K562 (cell line): Measurements from ENCODE around the gene SNX15. TPM values are rescaled to one million over a fixed set of nuclear protein-coding genes. Genes with fewer than 3 reads are reported as not detected.

Experiments
- ATAC-seq: fragments of 200-7000 bp; cut with Tn5 transposase; 3 replicates; pipeline ENCODE4 v1.9.1; 2020; ENCODE audit warnings: moderate library complexity
- BruUV-seq: library from RNA; stranded (reverse); fragments of 400-500 nt; replicated peaks from 2 replicates; lab custom pipeline; 2021; lab: Mats Ljungman, UMichigan
- CTCF ChIA-PET: fragments of 300-600 bp; formaldehyde crosslinking; extraction: SDS; loops from one replicate; lab custom pipeline; 2021; ENCODE audit warnings: low intra/inter-chr PET ratio; lab: Yijun Ruan, JAX
- POLR2A ChIA-PET: fragments of 300-600, 350-650 bp; sonication (Branson Sonifier 250); formaldehyde crosslinking; extraction: SDS; loops from one replicate; lab custom pipeline; 2021; ENCODE audit warnings: antibody characterized with exemption, inconsistent platforms; lab: Yijun Ruan, JAX
- DNase-seq, 4 experiments: peaks; one replicate each; pipeline versions ENCODE4 v3.0.0 to v3.0.0-alpha.2; 2011 to 2018; ENCODE audit warnings: low spot score in 3 of 4, mixed read lengths in 3 of 4; ENCODE audit errors: extremely low read depth in 1 of 4
- FAIRE-seq: peaks from 2 replicates; lab custom pipeline; 2011; peaks lifted over from hg19 to GRCh38; lab: Jason Lieb, UNC
- H2AFZ ChIP-seq: 2 replicates; pipeline ENCODE4 v1.6.0; 2011; ENCODE audit warnings: low read depth, low read length, control low read depth, inconsistent platforms
- H3K27ac ChIP-seq: fragments of 200-600 bp; 3 replicates; pipeline ENCODE4 v1.8.0; 2011; ENCODE audit warnings: low read depth, mild to moderate bottlenecking, control low read depth, inconsistent platforms, low read length, moderate library complexity, mixed read lengths; ENCODE audit errors: extremely low read depth
- H3K27me3 ChIP-seq, 2 experiments: fragments of 300-600 bp in 1 of 2; 2 replicates in 1 of 2; 3 replicates in 1 of 2; pipeline versions ENCODE4 v1.6.0 to v1.8.0; 2011; ENCODE audit warnings: inconsistent platforms in 2 of 2, low read length in 2 of 2, mild to moderate bottlenecking in 1 of 2, mixed read lengths in 1 of 2, moderate library complexity in 1 of 2; ENCODE audit not compliant: control insufficient read depth in 2 of 2, insufficient read depth in 2 of 2
- H3K36me3 ChIP-seq: fragments of 300-600 bp; 3 replicates; pipeline ENCODE4 v1.8.0; 2011; ENCODE audit warnings: mild to moderate bottlenecking, low read length, inconsistent platforms; ENCODE audit not compliant: control insufficient read depth, insufficient read depth
- H3K4me1 ChIP-seq, 2 experiments: fragments of 200-600 bp in 1 of 2; replicated peaks in 1 of 2; 2 replicates in 1 of 2; 3 replicates in 1 of 2; pipeline versions ENCODE4 v1.5.1 to v1.8.0; 2011; ENCODE audit warnings: inconsistent platforms in 2 of 2, low read length in 2 of 2, mild to moderate bottlenecking in 1 of 2, mixed read lengths in 1 of 2, moderate library complexity in 1 of 2; ENCODE audit not compliant: control insufficient read depth in 2 of 2, insufficient read depth in 2 of 2
- H3K4me2 ChIP-seq: 2 replicates; pipeline ENCODE4 v1.6.1; 2011; ENCODE audit warnings: low read length, control low read depth, inconsistent platforms, mixed read lengths; ENCODE audit not compliant: insufficient read depth
- H3K4me3 ChIP-seq: fragments of 200-600 bp; sonication (generic), shearing (Covaris generic); 2 replicates; pipeline ENCODE4 v1.5.1; 2016; ENCODE audit warnings: control low read depth, inconsistent platforms
- H3K79me2 ChIP-seq: fragments of 200-600 bp; 3 replicates; pipeline ENCODE4 v1.8.0; 2011; ENCODE audit warnings: low read length, inconsistent platforms; ENCODE audit not compliant: control insufficient read depth, insufficient read depth
- H3K9ac ChIP-seq, 2 experiments: 2 replicates each; pipeline versions ENCODE4 v1.6.0 to v1.6.1; 2011; ENCODE audit warnings: low read depth in 2 of 2, low read length in 2 of 2, control low read depth in 1 of 2, inconsistent platforms in 1 of 2, mild to moderate bottlenecking in 1 of 2, mixed read lengths in 1 of 2; ENCODE audit not compliant: insufficient read depth in 1 of 2
- H3K9me1 ChIP-seq: one replicate; pipeline ENCODE4 v1.6.0; 2011; ENCODE audit warnings: inconsistent platforms, mild to moderate bottlenecking, low read length, moderate library complexity; ENCODE audit not compliant: control insufficient read depth, insufficient read depth
- H3K9me3 ChIP-seq: replicated peaks from 2 replicates; pipeline ENCODE4 v1.5.1; 2011; ENCODE audit warnings: low read depth, low read length, inconsistent platforms; ENCODE audit not compliant: control insufficient read depth, insufficient read depth
- H4K20me1 ChIP-seq: replicated peaks from 2 replicates; pipeline ENCODE4 v1.6.1; 2011; ENCODE audit warnings: low read length, inconsistent platforms, mixed read lengths; ENCODE audit not compliant: control insufficient read depth, insufficient read depth
- CBFA2T2 ChIP-seq: fragments of 450-650 bp; conservative IDR thresholded peaks from 2 replicates; pipeline ENCODE4 v1.6.1; 2017; ENCODE audit warnings: mild to moderate bottlenecking
- CTCFL ChIP-seq: IDR thresholded peaks from 2 replicates; pipeline ENCODE4 v1.6.1; 2011; ENCODE audit warnings: borderline replicate concordance, low read depth, mild to moderate bottlenecking, moderate library complexity, low read length; ENCODE audit not compliant: insufficient read depth, poor library complexity, severe bottlenecking
- FOSL1 ChIP-seq: fragments of 200-800 bp; sonication (Bioruptor generic); conservative IDR thresholded peaks from 2 replicates; pipeline ENCODE4 v1.6.1; 2016; ENCODE audit warnings: missing genetic modification characterization, missing compliant biosample characterization
- NR3C1 ChIP-seq: sonication (generic); formaldehyde crosslinking; IDR thresholded peaks from 2 replicates; pipeline ENCODE4 v1.8.1; 2022; ENCODE audit warnings: missing genetic modification reagents
- PHF21A ChIP-seq: fragments of 450-650 bp; IDR thresholded peaks from 2 replicates; pipeline ENCODE4 v1.6.1; 2017; ENCODE audit warnings: low read depth, borderline replicate concordance
- POLR2AphosphoS2 ChIP-seq: IDR thresholded peaks from 2 replicates; pipeline ENCODE4 v1.6.1; 2012; ENCODE audit warnings: low read length, improper control_type of control experiment
- SMARCB1 ChIP-seq: IDR thresholded peaks from 2 replicates; pipeline ENCODE4 v1.6.1; 2011; ENCODE audit warnings: improper control_type of control experiment, low read depth; ENCODE audit not compliant: insufficient read length
- SP2 ChIP-seq: IDR thresholded peaks from 2 replicates; pipeline ENCODE4 v1.6.1; 2011; ENCODE audit warnings: mild to moderate bottlenecking, low read depth, low read length, moderate library complexity; ENCODE audit not compliant: poor library complexity, severe bottlenecking; ENCODE audit errors: extremely low read depth
- STAT6 ChIP-seq: sonication (generic); formaldehyde crosslinking; IDR thresholded peaks from 2 replicates; pipeline ENCODE4 v1.8.1; 2023; ENCODE audit warnings: mild to moderate bottlenecking, missing genetic modification reagents
- TARDBP ChIP-seq: fragments of 450-650 bp; IDR thresholded peaks from 2 replicates; pipeline ENCODE4 v1.6.1; 2016
- ZEB2 ChIP-seq: fragments of 450-650 bp; IDR thresholded peaks from 2 replicates; pipeline ENCODE4 v1.6.1; 2016
- ZNF445 ChIP-seq: fragments of 250-450 bp; sonication (Bioruptor Pico); IDR thresholded peaks from 2 replicates; pipeline ENCODE4 v1.4.0; 2020; ENCODE audit warnings: low read depth, mild to moderate bottlenecking, moderate library complexity
- ZNF584 ChIP-seq: fragments of 200-800 bp; sonication (Bioruptor generic); IDR thresholded peaks from 2 replicates; pipeline ENCODE4 v1.6.1; 2016; ENCODE audit warnings: low read depth, mild to moderate bottlenecking, missing genetic modification characterization, missing compliant biosample characterization
- ZSCAN32 ChIP-seq: fragments of 450-650 bp; formaldehyde crosslinking; IDR thresholded peaks from 2 replicates; pipeline ENCODE4 v1.4.0; 2020; ENCODE audit warnings: mild to moderate bottlenecking, moderate library complexity
- WGBS: fragments of 100-300 bp; shearing (Covaris generic); methylation state at CpG from one replicate; pipeline ENCODE4 v1.1.6; 2016; ENCODE audit warnings: low coverage, mixed read lengths; ENCODE audit not compliant: insufficient coverage; ENCODE audit errors: missing lambda C conversion rate; 5-methylcytosine and 5-hydroxymethylcytosine counted together
- in situ Hi-C: fragments of 300-500 bp; cut with MboI; formaldehyde crosslinking; loops from 4 replicates; pipeline ENCODE4 v1.15.0; 2018; ENCODE audit warnings: inconsistent platforms, mixed read lengths
- intact Hi-C: fragments of 100-400 bp; cut with micrococcal nuclease; formaldehyde crosslinking; loops from 2 replicates; pipeline ENCODE4 v1.14.2; 2022
- polyA plus RNA-seq, 8 experiments: library from polyadenylated mRNA; depleted of rRNA in 4 of 8; stranded (reverse) in 5 of 8; unstranded in 3 of 8; fragments of >200 nt; fragmentation: Nextera tagmentation in 2 of 8; fragmentation: Illumina TruSeq in 1 of 8; extraction: Ambion mirVana in 2 of 8; extraction: Trizol in 1 of 8; gene quantifications; 2 replicates each; pipeline versions ENCODE4 v1.2.1 to v1.2.3, GENCODE V29; 2011 to 2014; ENCODE audit warnings: inconsistent platforms in 1 of 8, missing spikeins in 1 of 8
- total RNA-seq, 7 experiments: library from RNA; depleted of rRNA in 6 of 7; stranded (reverse); fragments of >200 nt in 6 of 7; fragmentation: Illumina TruSeq in 2 of 7; extraction: Trizol in 2 of 7; gene quantifications; 2 replicates each; pipeline versions ENCODE4 v1.2.1 to v1.2.3, GENCODE V29; 2011 to 2021; ENCODE audit warnings: low replicate concordance in 1 of 7
- TF ChIP-seq, protein P1 (sequence below): fragments of 450-650 bp; formaldehyde crosslinking; IDR thresholded peaks from 2 replicates; pipeline ENCODE4 v1.4.0; 2022; ENCODE audit warnings: mild to moderate bottlenecking, moderate library complexity
- TF ChIP-seq, protein P2 (sequence below): sonication (generic); formaldehyde crosslinking; IDR thresholded peaks from 2 replicates; pipeline ENCODE4 v1.8.0; 2022; ENCODE audit warnings: missing genetic modification reagents, mild to moderate bottlenecking, moderate library complexity, borderline replicate concordance

SNX15 gene
- total and polyA plus RNA-seq, 9 of the 15 experiments (the other 6 are each of a cell fraction or from before 2014, with no cell fraction given), result 1.8 to 27.8 (median 15.2) TPM

DNA sequence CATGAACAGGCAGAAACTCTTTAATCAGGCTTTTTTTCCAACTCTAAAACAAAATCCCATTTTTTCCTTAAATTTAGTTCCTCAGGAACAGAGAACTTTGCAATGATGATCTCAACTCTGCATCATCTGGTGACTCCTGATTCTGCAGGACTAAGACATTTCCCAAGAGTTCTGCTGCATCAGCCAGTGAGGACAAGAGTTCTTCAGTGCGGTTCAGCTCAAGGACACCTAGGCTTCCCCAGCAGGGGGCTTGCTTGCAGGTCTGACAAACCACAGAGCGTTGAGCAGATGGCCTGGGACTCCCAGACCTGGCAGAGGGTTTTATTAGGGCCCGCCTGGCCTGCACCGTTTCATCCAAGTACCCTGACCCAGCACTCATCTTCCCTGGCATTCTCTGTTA is 50.2 kb downstream of the SNX15 start:
- Histone ChIP-seq H3K4me3 (no peak overlapping the region), H3K27me3 (no peaks in the 10 kb centered on the region), H3K79me2 (peaks cover 46% of the 10 kb centered on the region), H3K27ac (no peak overlapping the region), H2AFZ (no peak overlapping the region), H3K4me2 (no peak overlapping the region), H4K20me1 (peaks cover 6% of the 10 kb centered on the region; the same call in 1 of the 2 replicates), H3K9me3 (no peaks in the 10 kb centered on the region), H3K36me3 (peaks cover 63% of the 10 kb centered on the region), H3K4me1 (peaks cover 16 to 18% of the 10 kb centered on the region in 2 experiments; a peak in 4 of 5 replicates), H3K9ac (peak overlapping the region in 1 of 2 experiments; percentile 55; a peak in 1 of 4 replicates), H3K9me1 (no peaks in the 10 kb centered on the region)
- POLR2A ChIA-PET, result interaction anchor here (0.6 to 1.8 kb wide), 5 partner anchors 8 to 1211 kb away, joined by 3 to 4 read pairs (median 3); no protein-coding TSS in a partner anchor
- WGBS, result 62% methylated on average over 4 of the region's 4 CpGs
- peak; percentile 79 for FAIRE-seq
- intact Hi-C loops, result no loop called here
- in situ Hi-C loops, result no loop called here
- DNase-seq, result peak in 1 of 4 experiments; percentile 45
- ATAC-seq, result peak; percentile 69
- no TSS peak for BruUV-seq
- CTCF ChIA-PET, result interaction anchor here (0.5 to 3.0 kb wide), 2 partner anchors 64 to 955 kb away, joined by 4 to 18 read pairs; partner anchors contain the start of gene ARL2
- no peak for TF ChIP-seq STAT6 (CRISPR knock-in tag)
- no peak for TF ChIP-seq NR3C1 (CRISPR knock-in tag)
- TF ChIP-seq ZNF445 (CRISPR knock-in tag), result no peak
- TF ChIP-seq PHF21A, result no peak
- no peak for TF ChIP-seq ZEB2
- TF ChIP-seq, protein P1, sequence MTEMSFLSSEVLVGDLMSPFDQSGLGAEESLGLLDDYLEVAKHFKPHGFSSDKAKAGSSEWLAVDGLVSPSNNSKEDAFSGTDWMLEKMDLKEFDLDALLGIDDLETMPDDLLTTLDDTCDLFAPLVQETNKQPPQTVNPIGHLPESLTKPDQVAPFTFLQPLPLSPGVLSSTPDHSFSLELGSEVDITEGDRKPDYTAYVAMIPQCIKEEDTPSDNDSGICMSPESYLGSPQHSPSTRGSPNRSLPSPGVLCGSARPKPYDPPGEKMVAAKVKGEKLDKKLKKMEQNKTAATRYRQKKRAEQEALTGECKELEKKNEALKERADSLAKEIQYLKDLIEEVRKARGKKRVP (CRISPR knock-in tag), result no peak
- TF ChIP-seq, protein P2, sequence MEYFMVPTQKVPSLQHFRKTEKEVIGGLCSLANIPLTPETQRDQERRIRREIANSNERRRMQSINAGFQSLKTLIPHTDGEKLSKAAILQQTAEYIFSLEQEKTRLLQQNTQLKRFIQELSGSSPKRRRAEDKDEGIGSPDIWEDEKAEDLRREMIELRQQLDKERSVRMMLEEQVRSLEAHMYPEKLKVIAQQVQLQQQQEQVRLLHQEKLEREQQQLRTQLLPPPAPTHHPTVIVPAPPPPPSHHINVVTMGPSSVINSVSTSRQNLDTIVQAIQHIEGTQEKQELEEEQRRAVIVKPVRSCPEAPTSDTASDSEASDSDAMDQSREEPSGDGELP (CRISPR knock-in tag), result 0 out of 2 replicates have a peak, but pooled peaks have one; percentile 15
- TF ChIP-seq SP2, result no peak
- TF ChIP-seq ZSCAN32, result no peak
- TF ChIP-seq CBFA2T2, result no peak
- no peak for TF ChIP-seq ZNF584 (CRISPR knock-in tag)
- TF ChIP-seq SMARCB1, result no peak
- TF ChIP-seq POLR2AphosphoS2, result no peak
- TF ChIP-seq TARDBP, result no peak
- TF ChIP-seq CTCFL, result peak; percentile 54
- no peak for TF ChIP-seq FOSL1 (tag)
